WTC11 (cell line): Measurements from ENCODE around the gene EFNA5.

Experiments used
- CREB1 ChIP-seq: sonication (generic); formaldehyde crosslinking; IDR thresholded peaks from 2 replicates; pipeline ENCODE4 v1.8.0; 2023; ENCODE audit warnings: mild to moderate bottlenecking, missing genetic modification reagents
- ETV6 ChIP-seq: sonication (generic); formaldehyde crosslinking; IDR thresholded peaks from 2 replicates; pipeline ENCODE4 v1.8.1; 2022; ENCODE audit warnings: mild to moderate bottlenecking, missing genetic modification reagents
- FOXK1 ChIP-seq: sonication (generic); formaldehyde crosslinking; IDR thresholded peaks from 2 replicates; pipeline ENCODE4 v1.8.0; 2022; ENCODE audit warnings: mild to moderate bottlenecking, moderate library complexity, missing genetic modification reagents
- GABPB1 ChIP-seq: sonication (generic); formaldehyde crosslinking; IDR thresholded peaks from 2 replicates; pipeline ENCODE4 v1.8.1; 2023; ENCODE audit warnings: mild to moderate bottlenecking, missing genetic modification reagents
- SP1 ChIP-seq: sonication (generic); formaldehyde crosslinking; conservative IDR thresholded peaks from 2 replicates; pipeline ENCODE4 v1.8.1; 2022; ENCODE audit warnings: missing genetic modification reagents
- ZBTB21 ChIP-seq: sonication (generic); formaldehyde crosslinking; IDR thresholded peaks from 2 replicates; pipeline ENCODE4 v1.8.1; 2023; ENCODE audit warnings: mild to moderate bottlenecking, missing genetic modification reagents, borderline replicate concordance
- ZNF423 ChIP-seq: fragments of 250-450 bp; sonication (Bioruptor Pico); IDR thresholded peaks from 2 replicates; pipeline ENCODE4 v2.1.2; 2022; ENCODE audit warnings: mild to moderate bottlenecking, moderate library complexity
- TF ChIP-seq, protein P1 (sequence below): fragments of 200-600 bp; IDR thresholded peaks from 2 replicates; pipeline ENCODE4 v1.8.0; 2022; ENCODE audit warnings: antibody characterized with exemption
- TF ChIP-seq, protein P2 (sequence below): sonication (generic); formaldehyde crosslinking; conservative IDR thresholded peaks from 2 replicates; pipeline ENCODE4 v1.8.1; 2022; ENCODE audit warnings: mild to moderate bottlenecking, missing genetic modification reagents

DNA sequence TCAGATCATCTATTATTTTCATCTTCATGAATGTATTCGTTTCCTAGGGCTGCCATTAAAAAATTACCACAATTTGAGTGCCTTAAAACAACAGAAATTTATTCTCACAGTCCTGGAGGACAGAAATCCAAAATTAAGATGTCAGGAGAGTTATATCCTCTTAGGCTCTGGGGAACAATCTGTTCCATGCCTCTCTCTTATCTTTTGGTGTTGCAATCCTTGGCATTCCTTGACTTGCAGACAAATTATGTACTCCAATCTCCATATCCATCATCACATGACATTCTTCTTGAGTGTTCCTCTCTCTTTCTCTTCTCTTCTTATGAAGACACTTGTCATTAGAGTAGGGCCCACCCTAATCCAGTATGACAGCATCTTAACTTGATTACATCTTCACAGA is 339.4 kb downstream of the EFNA5 start:
- TF ChIP-seq, protein P1, sequence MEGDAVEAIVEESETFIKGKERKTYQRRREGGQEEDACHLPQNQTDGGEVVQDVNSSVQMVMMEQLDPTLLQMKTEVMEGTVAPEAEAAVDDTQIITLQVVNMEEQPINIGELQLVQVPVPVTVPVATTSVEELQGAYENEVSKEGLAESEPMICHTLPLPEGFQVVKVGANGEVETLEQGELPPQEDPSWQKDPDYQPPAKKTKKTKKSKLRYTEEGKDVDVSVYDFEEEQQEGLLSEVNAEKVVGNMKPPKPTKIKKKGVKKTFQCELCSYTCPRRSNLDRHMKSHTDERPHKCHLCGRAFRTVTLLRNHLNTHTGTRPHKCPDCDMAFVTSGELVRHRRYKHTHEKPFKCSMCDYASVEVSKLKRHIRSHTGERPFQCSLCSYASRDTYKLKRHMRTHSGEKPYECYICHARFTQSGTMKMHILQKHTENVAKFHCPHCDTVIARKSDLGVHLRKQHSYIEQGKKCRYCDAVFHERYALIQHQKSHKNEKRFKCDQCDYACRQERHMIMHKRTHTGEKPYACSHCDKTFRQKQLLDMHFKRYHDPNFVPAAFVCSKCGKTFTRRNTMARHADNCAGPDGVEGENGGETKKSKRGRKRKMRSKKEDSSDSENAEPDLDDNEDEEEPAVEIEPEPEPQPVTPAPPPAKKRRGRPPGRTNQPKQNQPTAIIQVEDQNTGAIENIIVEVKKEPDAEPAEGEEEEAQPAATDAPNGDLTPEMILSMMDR, result no peak
- TF ChIP-seq CREB1 (CRISPR knock-in tag) (no peak), FOXK1 (CRISPR knock-in tag) (no peak), SP1 (CRISPR knock-in tag) (no peak), ZNF423 (no peak), ZBTB21 (CRISPR knock-in tag) (no peak), ETV6 (CRISPR knock-in tag) (no peak), GABPB1 (no peak)
- TF ChIP-seq, protein P2, sequence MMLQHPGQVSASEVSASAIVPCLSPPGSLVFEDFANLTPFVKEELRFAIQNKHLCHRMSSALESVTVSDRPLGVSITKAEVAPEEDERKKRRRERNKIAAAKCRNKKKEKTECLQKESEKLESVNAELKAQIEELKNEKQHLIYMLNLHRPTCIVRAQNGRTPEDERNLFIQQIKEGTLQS (CRISPR knock-in tag), result no peak
